ENCODE results near the gene ACSF3. TPM values are rescaled to one million over a fixed set of nuclear protein-coding genes. Genes with fewer than 3 reads are reported as not detected.

Gene ACSF3
- total and polyA plus RNA-seq, 2 of the 4 experiments (the other 2 are of a cell fraction): 9.5 to 14.2 TPM

GRCh38 chr16:89160977-89161701, 67.5 kb downstream of the ACSF3 start:
- Histone ChIP-seq H3K23ac (ENCODE audit: low read depth, low read length) (no peak overlapping the region), H3K36me3 (ENCODE audit: control insufficient read depth, insufficient read depth, low read length) (no peaks in the 10 kb centered on the region), H2AK9ac (replicated peaks; ENCODE audit: low read depth, low read length, poor library complexity) (no peak overlapping the region), H2BK5ac (ENCODE audit: low read depth, low read length, poor library complexity, severe bottlenecking) (no peak overlapping the region), H4K8ac (ENCODE audit: low read depth in 2 of 2, low read length in 2 of 2) (no peak overlapping the region), H2AK5ac (ENCODE audit: low read depth, low read length) (no peak overlapping the region), H3K4me2 (ENCODE audit: low read depth, low read length) (no peak overlapping the region), H3K56ac (ENCODE audit: extremely low read depth, insufficient read depth, low read length) (no peak overlapping the region), H2BK120ac (ENCODE audit: low read depth, low read length) (no peak overlapping the region), H3K27me3 (ENCODE audit: control insufficient read depth, insufficient read depth, low read length) (peaks cover 6% of the 10 kb centered on the region), H3K14ac (replicated peaks; ENCODE audit: low read depth, low read length) (no peak overlapping the region), H3K79me1 (ENCODE audit: low read depth in 1 of 2, low read length in 2 of 2) (no peaks in the 10 kb centered on the region), H3K9me1 (ENCODE audit: insufficient read depth, low read length) (no peaks in the 10 kb centered on the region), H3K4me1 (ENCODE audit: control insufficient read depth, insufficient read depth, low read length) (no peaks in the 10 kb centered on the region), H3K4me3 (ENCODE audit: insufficient read depth, low read depth, low read length) (no peak overlapping the region), H3K27ac (ENCODE audit: insufficient read depth, low read length) (no peak overlapping the region), H2AFZ (replicated peaks; ENCODE audit: low read length, poor library complexity) (no peak overlapping the region), H3K4ac (ENCODE audit: low read depth, low read length) (no peak overlapping the region), H4K20me1 (ENCODE audit: insufficient read depth, low read length) (0 out of 2 replicates have a peak, but pooled peaks cover 3% of the 10 kb centered on the region), H2BK20ac (ENCODE audit: low read depth, low read length) (no peak overlapping the region), H3K9me3 (ENCODE audit: control insufficient read depth, insufficient read depth, low read length) (no peaks in the 10 kb centered on the region), H3K9ac (ENCODE audit: low read depth, low read length) (no peak overlapping the region), H3K18ac (ENCODE audit: low read depth, low read length) (no peak overlapping the region), H4K5ac (ENCODE audit: low read depth, low read length) (no peak overlapping the region), H2BK15ac (ENCODE audit: low read depth, low read length) (no peak overlapping the region), H4K91ac (ENCODE audit: insufficient read depth, low read depth, low read length) (no peak overlapping the region)
- no TSS peak for BruUV-seq (replicated peaks)
- in situ Hi-C loops (cut with MboI; ENCODE audit: low sequenced_read_pairs): loop anchor here (10.0 kb wide), 1 partner anchor 416 kb away; no protein-coding TSS in a partner anchor
- TF ChIP-seq MAFK (IDR thresholded peaks at IDR 0.05; ENCODE audit: low read depth, low read length): no peak
- TF ChIP-seq NFE2L2 (IDR thresholded peaks at IDR 0.05; ENCODE audit: low read depth, low read length): no peak
- TF ChIP-seq BHLHE40 (IDR thresholded peaks at IDR 0.05; ENCODE audit: low read depth, low read length): no peak
- no peak for TF ChIP-seq POLR2A (IDR thresholded peaks at IDR 0.05; ENCODE audit: low read depth, low read length)
- TF ChIP-seq CTCF (conservative IDR thresholded peaks at IDR 0.05; ENCODE audit: low read depth, low read length): no peak
- TF ChIP-seq MXI1 (IDR thresholded peaks at IDR 0.05; ENCODE audit: borderline replicate concordance, low read depth, low read length): no peak
- no peak for TF ChIP-seq ELK1 (IDR thresholded peaks at IDR 0.05; ENCODE audit: borderline replicate concordance, low read depth, low read length)
- TF ChIP-seq FOS (IDR thresholded peaks at IDR 0.05; ENCODE audit: low read depth, low read length): no peak
- no peak for TF ChIP-seq USF2 (IDR thresholded peaks at IDR 0.05; ENCODE audit: low read depth, low read length)
- ChIA-PET CTCF (no interaction called here), POLR2A (ENCODE audit: unreplicated experiment) (no interaction called here)
- intact Hi-C loops (cut with micrococcal nuclease): no loop called here
- DNase-seq: no peak
- WGBS, 2 experiments (ENCODE audit: extremely low coverage in 2 of 2, insufficient read length in 1 of 2): 59% methylated on average over 9 of the region's 29 CpGs; no CpG with 5 or more reads in 1 of the 2 experiments
- no peak for ATAC-seq (ENCODE audit: low read depth)
- dilution Hi-C loops (cut with HindIII; ENCODE audit: low sequenced_read_pairs, unreplicated experiment): no loop called here
